GM18499 (cell line): ENCODE results near the gene FCGBP.
"Not testable (repeated sequence)": the region's sequence is repeated elsewhere in the genome, so short reads cannot be mapped to it uniquely, and the experiment has no call there.

Experiments used
- ATAC-seq: cut with Tn5 transposase; IDR thresholded peaks from one replicate; pipeline ENCODE4 v1.9.1; 2021; ENCODE audit warnings: moderate number of reproducible peaks; ENCODE audit not compliant: insufficient read depth, unreplicated experiment

The FCGBP gene

DNA sequence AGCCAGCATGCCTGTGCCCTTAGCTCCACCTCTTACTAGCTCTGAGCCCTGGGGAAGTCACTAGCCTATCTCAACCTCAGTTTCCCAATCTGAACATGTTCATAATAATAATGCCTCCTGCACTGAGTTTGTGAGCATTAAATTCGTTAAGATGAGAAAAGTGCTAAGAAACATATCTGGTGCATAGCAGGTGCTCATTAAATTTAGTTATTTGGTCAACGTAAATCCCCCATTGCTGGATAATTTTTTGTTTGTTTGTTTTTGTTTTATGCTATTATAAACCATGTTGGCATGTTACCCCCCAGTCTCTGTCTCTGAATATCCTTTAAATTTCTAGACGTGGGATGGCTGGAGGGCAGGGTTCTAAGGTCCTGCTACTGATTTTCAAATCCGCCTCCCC is 10.6 kb downstream of the FCGBP start:
- ATAC-seq: no peak

DNA sequence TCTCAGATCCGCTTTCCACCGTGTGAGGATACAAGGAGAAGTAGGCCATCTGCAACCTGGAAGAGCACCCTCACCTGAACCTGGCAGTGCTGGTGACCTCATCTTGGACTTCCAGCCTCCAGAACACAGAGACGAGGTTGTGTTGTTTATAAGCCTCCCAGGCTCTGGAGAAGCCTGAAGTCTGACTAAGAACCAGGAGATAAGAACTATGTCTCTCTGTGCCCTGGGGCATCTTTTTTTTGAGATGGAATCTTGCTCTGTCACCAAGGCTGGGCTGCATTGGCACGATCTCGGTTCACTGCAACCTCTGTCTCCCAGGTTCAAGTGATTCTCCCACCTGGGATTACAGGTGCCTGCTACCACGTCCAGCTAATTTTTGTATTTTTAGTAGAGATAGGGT is 14.5 kb downstream of the FCGBP start:
- ATAC-seq: no peak

DNA sequence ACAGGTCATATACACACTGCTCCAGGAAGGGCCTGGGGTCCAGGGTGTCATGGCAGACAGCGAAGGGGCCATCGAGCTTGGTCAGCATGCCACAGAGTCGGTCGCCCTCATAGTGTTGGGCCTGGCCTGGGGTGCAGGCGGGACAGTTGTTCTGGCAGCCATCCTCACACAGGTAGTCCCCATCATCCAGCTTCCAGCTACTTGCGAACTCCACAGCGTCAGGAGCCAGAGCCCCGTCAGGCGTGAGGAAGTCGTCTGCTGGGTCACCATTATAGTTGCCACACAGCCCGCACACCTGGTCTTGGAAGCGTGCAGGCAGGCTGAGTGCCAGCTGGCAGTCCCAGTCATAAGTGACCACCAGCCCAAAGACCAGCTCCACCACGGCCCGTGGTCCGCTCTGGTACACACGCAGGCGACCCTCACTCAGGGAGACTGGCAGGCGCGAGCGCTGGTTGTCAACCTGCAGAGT is 16.2 kb downstream of the FCGBP start:
- ATAC-seq: no peak

DNA sequence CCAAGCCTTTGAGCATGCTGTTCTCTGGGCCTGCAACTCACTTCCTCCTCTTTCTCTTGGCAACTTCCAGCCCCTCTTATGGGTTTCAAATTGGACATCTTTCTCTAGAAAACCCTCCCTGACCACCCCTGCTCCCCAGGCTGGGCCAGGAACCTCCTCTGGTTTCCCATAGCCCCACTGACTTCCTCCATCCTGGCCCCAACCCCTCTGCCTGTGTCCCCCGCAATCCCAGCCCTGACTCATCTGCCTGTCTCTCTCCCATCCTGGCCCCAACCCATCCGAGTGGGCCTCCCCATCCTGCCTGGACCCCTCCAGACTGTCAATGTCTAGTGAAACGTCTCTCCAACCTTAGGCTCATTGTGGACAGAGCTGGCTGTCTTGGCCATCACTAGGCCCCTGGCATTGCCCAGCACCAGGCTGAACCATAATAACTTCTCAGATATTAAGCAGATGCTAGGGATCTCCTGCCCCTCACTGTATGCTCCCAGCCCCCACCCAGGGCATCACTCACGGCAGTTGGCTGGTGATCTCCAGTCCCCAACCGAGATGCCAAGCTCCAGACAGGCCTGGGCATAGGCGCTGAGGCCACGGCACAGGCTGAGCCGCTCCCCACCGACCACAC is 16.8 kb downstream of the FCGBP start:
- ATAC-seq: no peak

DNA sequence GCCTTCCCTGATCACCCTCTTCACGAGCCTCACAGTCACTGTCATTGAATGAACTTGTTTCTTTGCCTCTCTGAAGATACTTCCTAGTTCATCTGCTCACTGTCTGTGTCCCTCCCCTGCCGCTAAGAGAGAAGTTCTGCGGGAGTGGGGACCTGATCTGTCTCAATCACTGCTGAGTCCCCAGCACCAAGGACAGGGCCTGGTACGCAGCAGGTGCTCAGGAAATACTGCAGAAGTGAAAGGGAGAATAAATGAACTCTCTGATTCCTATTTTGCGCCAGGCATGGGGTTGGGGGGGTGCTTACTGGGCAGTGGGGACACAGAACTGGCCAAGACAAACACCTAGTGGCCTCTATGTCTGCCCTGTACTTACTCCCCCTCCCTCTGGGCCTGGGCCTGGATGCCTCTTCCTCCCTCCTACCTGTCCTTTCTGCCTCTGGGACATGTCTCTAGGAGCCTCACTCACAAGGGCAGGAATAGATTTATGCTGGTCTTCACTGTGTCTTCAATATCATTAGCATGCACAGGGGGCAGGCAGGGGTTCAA is 17.5 kb downstream of the FCGBP start:
- ATAC-seq: no peak

DNA sequence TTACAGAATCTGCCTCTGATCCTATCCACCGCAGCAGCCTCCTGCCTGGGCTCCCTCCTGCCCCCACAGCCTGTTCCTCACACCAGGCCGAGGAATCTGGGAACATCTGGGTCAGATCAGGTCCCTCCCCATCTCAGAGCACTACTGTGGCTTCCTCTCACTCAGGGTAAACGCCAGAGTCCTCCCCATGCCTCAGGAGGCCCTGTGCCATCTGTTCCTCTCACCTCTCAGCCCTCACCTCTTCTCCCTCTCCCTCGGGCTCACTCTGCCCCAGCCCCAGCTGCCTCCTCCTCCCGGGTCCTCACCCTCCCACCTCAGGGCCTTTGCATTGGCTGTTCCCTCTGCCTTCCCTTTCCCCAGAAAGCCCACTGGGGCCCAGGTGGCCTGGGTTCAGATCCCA is 18.2 kb downstream of the FCGBP start:
- no peak for ATAC-seq

DNA sequence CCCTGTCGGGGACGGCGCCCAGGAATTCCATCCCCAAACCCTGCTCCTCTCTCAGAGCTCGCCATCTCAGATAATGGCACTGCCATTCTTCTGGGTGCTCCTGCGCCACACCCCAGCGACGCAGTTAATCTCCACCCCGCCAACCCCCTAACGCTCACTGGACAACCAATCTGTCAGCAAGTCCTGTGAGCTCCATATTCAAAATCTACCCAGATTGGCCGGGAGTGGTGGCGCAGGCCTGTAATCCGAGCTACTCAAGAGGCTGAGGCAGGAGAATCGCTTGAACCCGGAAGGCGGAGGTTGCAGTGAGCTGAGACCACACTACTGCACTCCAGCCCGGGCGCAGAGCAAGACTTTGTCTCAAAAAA is 18.6 kb downstream of the FCGBP start:
- no peak for ATAC-seq

DNA sequence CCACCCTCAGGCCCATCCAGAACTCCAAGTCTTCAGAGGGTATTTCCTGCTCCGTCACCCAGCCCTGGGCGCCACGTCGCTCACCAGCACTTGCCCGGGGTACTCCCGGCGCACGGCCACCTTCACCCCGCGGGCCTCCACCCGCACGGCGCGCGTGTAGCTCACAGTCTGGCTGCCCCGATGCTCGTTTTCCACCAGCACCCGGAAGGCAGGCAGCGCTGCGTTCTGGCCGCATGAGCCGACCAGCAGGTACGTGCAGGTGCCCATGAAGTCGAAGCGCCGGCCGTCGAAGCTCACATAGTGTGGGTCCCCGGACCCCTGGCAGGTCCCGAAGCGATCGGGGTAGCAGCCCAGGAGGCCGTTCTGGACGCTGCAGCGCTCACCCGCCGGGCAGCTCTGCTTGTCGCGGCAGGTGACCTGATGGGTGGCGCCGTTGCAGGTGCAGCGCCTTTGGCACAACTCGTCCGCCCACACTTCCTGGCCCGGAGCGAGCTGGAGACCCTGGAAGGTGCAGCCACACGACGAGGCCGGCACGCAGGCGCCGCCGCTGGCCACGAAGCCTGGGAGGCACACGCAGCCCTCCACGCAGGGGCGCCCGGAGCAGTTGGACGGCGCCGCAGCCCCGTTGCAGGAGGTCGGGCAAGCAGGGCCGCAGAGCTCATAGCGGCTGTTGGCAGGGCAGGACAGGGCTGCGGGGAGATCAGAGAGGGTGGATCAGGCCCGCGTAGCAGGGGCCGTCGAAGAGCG is 19.2 kb downstream of the FCGBP start:
- ATAC-seq: no peak

DNA sequence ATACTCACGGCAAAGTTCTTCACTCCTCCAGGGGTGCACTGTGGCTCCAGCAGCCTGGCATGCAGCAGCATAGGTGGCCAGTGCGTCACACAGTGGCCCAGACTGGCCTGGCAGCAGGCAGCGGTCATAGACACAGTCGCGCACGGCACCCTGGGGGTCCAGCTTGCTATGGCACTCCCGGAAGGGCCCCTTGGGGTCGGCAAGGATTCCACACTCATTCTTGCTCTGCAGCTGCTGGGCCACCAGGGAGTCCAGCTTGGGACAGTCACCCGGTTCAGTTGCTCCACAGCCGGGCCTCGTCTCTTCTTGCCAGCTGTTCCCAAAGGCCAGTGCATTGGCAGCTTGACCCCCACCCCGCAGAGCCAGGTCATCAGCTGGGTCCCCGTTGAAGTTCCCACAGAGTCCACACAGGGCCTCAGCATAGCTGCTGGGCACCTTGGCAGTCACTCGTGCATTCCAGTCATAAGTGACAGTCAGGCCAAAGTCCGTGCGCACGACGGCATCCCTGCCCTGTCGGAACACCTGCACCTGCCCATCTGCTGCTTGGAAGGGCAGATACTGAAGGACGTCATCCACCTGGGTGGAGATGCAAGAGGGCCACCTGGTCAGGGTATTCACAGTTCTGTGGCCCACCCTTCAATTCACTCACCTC is 20.6 kb downstream of the FCGBP start:
- ATAC-seq: no peak

DNA sequence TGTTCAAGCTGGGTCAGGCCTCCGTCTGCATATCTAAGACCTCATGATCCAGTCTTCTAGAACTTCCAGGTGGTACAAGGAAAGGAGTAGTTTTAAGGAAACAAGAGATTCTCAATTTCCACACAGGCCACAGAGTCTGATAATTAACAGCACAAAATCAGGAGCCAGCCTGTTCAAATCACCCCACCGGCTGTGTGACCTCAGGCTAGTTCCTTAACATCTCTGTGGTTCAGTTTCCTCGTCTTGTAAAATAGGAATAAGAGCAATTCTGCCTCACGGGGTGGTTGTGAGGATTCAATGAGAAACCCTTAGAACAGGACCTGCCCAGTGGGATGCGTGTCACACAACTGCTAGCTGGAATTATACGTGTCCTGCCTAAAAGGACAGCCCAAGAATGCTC is 25.6 kb downstream of the FCGBP start:
- ATAC-seq: no peak

DNA sequence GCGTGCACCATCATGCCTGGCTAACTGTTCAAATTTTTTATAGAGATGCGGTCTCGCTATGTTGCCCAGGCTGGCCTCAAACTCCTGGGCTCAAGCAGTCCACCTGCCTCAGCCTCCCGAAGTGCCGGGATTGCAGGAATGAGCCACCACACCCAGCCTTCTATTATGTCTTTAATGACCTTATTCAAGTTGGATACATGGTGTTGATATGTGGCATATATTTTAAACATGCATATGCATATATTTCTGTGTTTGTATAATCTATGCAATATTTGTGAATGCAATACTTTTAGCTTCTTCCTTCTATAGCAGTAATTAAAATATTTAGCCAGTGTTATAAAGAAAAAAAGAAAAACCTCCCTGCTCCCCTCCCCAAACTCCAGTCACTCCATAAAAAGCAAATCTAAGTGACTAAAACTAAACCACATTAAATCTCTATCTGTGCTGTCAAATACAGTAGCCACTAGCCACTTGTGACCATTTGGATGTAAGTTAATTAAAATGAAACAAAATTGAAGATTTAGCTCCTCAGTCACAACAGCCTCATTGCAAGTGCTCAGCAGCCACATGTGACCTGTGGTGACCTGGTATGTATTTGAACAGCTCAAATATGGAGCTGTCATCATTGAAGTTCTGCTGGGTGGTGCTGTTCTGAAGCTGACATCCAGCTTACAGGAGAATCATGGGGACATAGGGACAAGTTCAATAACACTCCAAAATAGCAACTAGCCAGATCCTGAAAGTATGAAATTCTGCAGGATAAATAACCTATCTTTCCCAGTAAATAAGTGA is 27.4 kb downstream of the FCGBP start:
- no peak for ATAC-seq

DNA sequence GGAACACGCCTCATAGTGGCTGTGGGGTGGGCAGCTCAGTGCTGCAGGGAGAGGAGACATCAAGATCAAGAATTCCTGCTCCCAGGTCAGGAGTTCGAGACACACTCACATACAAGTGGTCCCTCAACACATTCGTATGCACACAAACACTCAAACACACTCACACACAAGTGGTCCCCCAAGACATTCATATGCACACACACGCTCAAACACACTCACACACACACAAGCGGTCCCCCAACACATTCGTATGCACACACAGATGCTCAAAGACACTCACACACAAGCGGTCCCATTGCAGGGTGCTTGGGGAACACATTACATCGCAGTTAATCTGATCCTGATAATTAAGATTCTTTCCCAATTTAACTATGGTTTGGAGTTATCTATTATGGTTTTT is 28.2 kb downstream of the FCGBP start:
- no peak for ATAC-seq

DNA sequence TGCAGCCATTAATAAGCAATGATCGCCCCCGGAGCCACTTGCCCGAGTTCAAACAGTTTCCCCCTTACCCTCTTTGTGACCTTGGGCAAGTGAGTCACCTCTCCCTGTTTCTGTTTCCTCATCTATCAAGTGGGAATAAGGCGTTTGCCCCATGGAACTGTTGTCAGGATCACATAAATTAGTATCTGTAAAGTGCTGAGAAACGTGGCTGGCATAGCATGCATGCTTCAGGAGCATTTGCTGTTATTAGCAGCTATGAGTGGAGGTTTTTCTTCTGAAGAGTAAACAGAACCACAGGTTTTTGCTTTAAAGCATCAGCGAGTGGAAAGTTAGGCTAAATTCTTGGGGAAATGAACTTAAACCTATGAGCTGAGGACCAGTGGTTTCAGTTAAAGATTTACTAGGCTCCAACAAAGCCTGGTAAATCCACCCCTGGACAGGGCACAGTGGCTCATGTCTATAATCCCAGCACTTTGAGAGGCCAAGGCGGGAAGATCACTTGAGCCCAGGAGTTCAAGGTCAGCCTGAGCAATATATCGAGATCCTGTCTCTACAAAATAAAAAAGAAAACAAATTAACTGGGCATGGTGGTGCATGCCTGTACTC is 30.8 kb downstream of the FCGBP start:
- not testable (repeated sequence) for ATAC-seq

DNA sequence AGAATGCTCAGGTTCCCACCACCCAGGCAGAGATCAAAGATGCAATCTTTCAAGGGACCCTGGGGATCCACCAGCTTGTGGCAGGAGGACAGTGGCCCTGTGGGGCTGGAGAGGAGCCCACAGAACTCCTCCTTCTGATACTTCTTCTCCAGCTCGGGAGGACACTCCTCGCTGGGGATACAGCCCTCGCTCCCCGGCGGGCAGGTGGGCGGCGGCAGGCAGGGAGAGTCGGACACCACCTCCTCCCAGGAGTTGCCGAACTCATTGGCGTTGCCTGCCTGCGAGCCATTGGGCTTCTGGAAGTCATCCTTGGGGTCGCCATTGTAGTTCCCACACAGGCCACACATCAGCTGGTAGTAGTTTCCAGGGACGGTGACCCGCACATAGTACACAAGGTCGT is 32.1 kb downstream of the FCGBP start:
- ATAC-seq: not testable (repeated sequence)

DNA sequence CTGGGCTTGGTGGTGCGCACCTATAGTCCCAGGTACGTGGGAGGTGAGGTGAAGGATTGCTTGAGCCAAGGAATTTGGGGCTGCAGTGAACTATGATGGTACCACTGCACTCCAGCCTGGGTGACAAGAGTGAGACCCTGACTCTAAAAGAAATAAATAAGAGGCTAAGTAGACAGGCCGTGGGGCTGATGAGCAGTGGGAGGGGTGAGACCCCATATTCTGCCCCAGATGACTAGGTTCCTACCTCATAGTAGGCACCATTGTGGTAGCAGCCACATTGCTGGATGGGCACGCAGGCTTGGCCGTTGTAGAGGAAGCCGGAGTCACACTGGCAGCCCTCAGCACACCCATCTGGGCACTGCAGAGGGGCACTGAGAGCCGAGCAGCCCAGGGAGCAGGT is 32.8 kb downstream of the FCGBP start:
- ATAC-seq: not testable (repeated sequence)

DNA sequence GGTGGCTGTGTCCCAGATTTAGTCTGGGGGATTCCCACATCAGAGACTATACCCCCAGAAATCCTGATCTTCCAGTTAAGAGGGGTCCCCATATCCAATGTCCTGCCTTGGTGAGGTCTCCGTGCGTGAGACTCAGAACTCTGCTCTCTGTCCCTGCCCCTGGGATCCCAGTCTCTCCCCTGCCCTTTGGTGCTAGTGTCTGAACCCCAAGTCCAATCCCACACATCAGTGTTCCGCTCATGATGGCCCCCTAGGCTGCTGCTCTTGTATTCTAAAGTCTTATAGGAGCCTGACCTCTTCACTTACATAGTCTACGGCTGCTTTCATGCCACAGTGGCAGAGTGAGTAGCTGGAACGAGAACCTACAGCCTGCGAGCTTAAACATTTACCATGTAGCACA is 35.6 kb downstream of the FCGBP start:
- not testable (repeated sequence) for ATAC-seq

DNA sequence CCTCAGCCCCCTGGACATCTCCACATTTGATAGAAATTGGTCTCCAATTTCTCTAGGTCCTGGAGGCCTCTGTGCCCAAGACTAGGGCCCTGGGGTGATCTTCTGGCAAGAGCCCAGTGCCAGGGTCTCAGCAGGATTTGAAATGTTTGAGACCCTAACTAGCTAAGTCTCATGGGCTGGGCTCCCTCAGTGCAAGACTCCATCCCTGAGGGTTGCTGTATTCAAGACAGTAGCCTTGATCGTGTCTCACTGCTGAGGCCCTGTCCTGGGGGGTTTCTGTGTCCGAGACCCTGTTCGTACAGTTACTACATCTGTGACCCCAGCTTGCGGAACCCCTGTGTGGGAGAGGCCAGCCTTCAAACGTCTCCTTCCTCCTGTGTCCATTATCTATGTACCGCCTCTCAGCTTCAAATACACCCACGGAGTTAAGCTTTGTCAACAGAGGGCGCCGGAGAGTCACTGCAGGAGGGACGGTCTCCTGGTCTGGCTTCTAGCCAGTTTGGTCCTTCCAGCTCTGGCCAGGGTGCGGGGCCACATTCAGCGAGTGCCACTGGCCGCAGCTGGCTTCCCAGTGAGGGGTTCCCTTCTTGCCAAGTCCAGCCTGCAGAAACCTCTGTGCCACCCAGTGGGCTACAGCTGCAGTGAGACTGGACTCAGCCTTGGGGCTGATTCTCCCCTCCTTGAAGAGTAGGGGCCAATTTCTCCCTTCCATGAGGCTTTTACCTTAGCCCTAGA is 36.8 kb downstream of the FCGBP start:
- ATAC-seq: not testable (repeated sequence)

DNA sequence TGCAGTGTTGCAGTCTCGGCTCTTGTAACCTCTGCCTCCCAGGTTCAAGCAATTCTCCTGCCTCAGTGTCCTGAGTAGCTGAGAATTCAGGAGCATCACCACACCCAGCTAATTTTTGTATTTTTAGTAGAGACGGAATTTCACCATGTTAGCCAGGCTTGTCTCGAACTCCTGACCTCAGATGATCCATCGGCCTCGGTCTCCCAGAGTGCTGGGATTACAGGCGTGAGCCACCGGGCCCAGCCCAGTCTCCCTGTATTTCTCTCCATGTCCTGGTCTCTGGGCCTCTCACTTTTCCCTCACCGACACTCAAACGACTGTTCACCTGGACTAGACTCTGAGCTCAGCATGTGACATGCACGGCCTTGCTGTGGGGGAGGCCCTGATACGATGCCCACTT is 39.3 kb downstream of the FCGBP start:
- not testable (repeated sequence) for ATAC-seq

DNA sequence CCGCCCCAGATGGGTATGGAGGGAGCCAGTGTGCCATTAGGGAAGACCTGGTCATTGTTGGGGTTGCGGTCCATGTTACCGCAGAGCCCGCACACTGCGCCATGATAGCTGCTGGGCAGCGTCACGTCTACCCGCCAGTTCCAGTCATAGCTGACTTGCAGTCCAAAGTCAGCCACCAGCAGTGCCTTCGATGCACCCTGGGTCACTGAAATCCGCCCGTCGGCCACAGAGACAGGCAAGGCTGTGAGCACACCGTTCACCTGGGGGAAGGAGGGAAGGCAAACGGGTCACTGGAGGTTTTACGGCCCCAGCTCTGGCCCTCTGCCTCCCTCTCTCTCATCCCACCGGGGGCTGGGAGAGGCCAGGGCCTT is 40.2 kb downstream of the FCGBP start:
- ATAC-seq: not testable (repeated sequence)
